NB4 (cell line): Measurements from ENCODE around the gene SPRY2.

Experiments
- DNase-seq: peaks from one replicate; pipeline ENCODE4 v3.0.0; 2010; ENCODE audit warnings: low read depth
- H3K4me3 ChIP-seq: one replicate; pipeline ENCODE4 v1.5.1; 2011; ENCODE audit warnings: mild to moderate bottlenecking, low read depth, low read length, moderate library complexity
- CTCF ChIP-seq: IDR thresholded peaks from one replicate; pipeline ENCODE4 v1.5.1; 2012; ENCODE audit warnings: low read depth, low read length
- MAX ChIP-seq: IDR thresholded peaks from 2 replicates; pipeline ENCODE4 v1.6.1; 2011; ENCODE audit warnings: low read depth, low read length
- MYC ChIP-seq: IDR thresholded peaks from 2 replicates; pipeline ENCODE4 v1.6.1; 2011; ENCODE audit warnings: low read depth, low read length
- POLR2A ChIP-seq: IDR thresholded peaks from 2 replicates; pipeline ENCODE4 v1.6.1; 2011; ENCODE audit warnings: mild to moderate bottlenecking; ENCODE audit not compliant: insufficient read length; ENCODE audit errors: extremely low read depth

The SPRY2 gene

GRCh38 chr13:80339563-80339911 is 1.4 kb downstream of the SPRY2 start:
- H3K4me3 ChIP-seq, result peak overlapping the region; percentile 97
- no peak for DNase-seq
- TF ChIP-seq MYC (no peak), CTCF (no peak), MAX (no peak)

- TF ChIP-seq MAX, result 0 out of 2 replicates have a peak, but pooled peaks have one; percentile 60
- no peak for TF ChIP-seq POLR2A
- TF ChIP-seq MYC, result peak; percentile 70; the same call in 1 of the 2 replicates
- peak overlapping the region; percentile 97 for H3K4me3 ChIP-seq
- DNase-seq, result peak; percentile 79
These were observed 2.0 kb downstream of the SPRY2 start for GRCh38 chr13:80338781-80339562.

- DNase-seq, result no peak
- H3K4me3 ChIP-seq, result peak overlapping the region; percentile 97
- TF ChIP-seq MYC (no peak), MAX (no peak), POLR2A (no peak), CTCF (no peak)
These were observed 3.4 kb downstream of the SPRY2 start for GRCh38 chr13:80337288-80338081.

- TF ChIP-seq MAX (no peak), CTCF (no peak), POLR2A (no peak), MYC (no peak)
- H3K4me3 ChIP-seq, result peak overlapping the region; percentile 32
- no peak for DNase-seq
These were observed 4.1 kb downstream of the SPRY2 start for GRCh38 chr13:80336776-80337287.

- no peak for DNase-seq
- H3K4me3 ChIP-seq, result peak overlapping the region; percentile 32
- TF ChIP-seq MYC (no peak), MAX (no peak), CTCF (no peak), POLR2A (no peak)
These were observed 4.6 kb downstream of the SPRY2 start for GRCh38 chr13:80336370-80336769.
